Hepatocyte (in vitro differentiated cells): Measurements from ENCODE around the gene RTCB.

Experiments used
- CTCF ChIP-seq: fragments of 200-600 bp; sonication (generic); IDR thresholded peaks from 2 replicates; pipeline ENCODE4 v1.5.1; 2016; ENCODE audit warnings: antibody characterized with exemption, mild to moderate bottlenecking; ENCODE audit not compliant: poor library complexity
- EZH2 ChIP-seq: fragments of 200-600 bp; sonication (generic); IDR thresholded peaks from 2 replicates; pipeline ENCODE4 v1.6.1; 2016; ENCODE audit warnings: antibody characterized with exemption, mild to moderate bottlenecking, borderline replicate concordance

DNA sequence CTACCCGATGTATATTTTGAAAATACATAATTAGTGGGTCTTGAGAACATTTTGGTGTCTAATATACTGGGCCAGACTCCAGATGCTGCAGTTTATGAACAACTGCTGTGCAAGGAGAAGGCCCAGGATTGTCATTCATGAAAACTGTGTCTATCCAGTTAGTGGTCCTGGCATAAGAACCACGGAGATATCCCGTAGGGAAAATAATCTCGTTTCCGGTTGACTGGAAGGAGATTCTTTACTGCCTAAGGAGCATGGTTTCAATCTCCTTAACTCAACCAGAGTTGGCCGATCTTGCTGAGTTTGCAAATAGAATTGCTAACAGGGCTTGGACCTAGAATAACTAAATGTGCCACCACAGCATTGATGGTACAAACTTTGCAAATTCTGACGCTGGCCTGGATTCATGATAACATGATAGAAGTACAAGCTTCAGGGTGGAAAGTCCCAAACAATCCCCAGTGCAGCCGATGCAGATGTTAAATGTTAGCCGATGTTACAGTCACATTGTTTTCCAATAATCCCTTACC, 4.6 kb upstream of the RTCB start:
- TF ChIP-seq CTCF, result no peak
- no peak for TF ChIP-seq EZH2
